Fibroblast of upper back skin (primary cell): Measurements from ENCODE around the gene SMCR8.
"Not testable (repeated sequence)": the region's sequence is repeated elsewhere in the genome, so short reads cannot be mapped to it uniquely, and the experiment has no call there.

ENCODE experiments used
- DNase-seq: peaks from one replicate; pipeline ENCODE4 v3.0.0-alpha.2; 2013

Gene SMCR8

GRCh38 chr17:18314731-18315561 lies at the start of gene SMCR8, which contains the start of gene TOP3A:
Gene SMCR8, plus strand, starts transcription at chr17:18315293. Its CDS starts 497 bp downstream, at chr17:18315790.
Gene TOP3A, minus strand, starts transcription at chr17:18314994. Its CDS starts 216 bp downstream, at chr17:18314778.
- DNase-seq: peak; percentile 99

GRCh38 chr17:18267366-18267765 lies 47.7 kb upstream of the SMCR8 start:
- DNase-seq: no peak

- peak; percentile 68 for DNase-seq
Measured at GRCh38 chr17:18267927-18268711, 47.0 kb upstream of the SMCR8 start.

- no peak for DNase-seq
Measured at GRCh38 chr17:18270046-18270931, 44.8 kb upstream of the SMCR8 start.

GRCh38 chr17:18277076-18277475 lies 38.0 kb upstream of the SMCR8 start:
- no peak for DNase-seq

GRCh38 chr17:18278867-18279266 lies 36.2 kb upstream of the SMCR8 start:
- DNase-seq: no peak

GRCh38 chr17:18280249-18280648 lies 34.8 kb upstream of the SMCR8 start:
- DNase-seq: no peak

- no peak for DNase-seq
Measured at GRCh38 chr17:18280766-18281371, 34.2 kb upstream of the SMCR8 start.

- DNase-seq: no peak
Measured at GRCh38 chr17:18281788-18282187, 33.3 kb upstream of the SMCR8 start.

GRCh38 chr17:18285296-18285695 lies 29.8 kb upstream of the SMCR8 start:
- no peak for DNase-seq

- no peak for DNase-seq
Measured at GRCh38 chr17:18291718-18292540, 23.2 kb upstream of the SMCR8 start.

GRCh38 chr17:18298061-18298460 lies 17.0 kb upstream of the SMCR8 start:
- not testable (repeated sequence) for DNase-seq

- DNase-seq: no peak
Measured at GRCh38 chr17:18300725-18301480, 14.2 kb upstream of the SMCR8 start.

- not testable (repeated sequence) for DNase-seq
Measured at GRCh38 chr17:18303206-18303605, 11.9 kb upstream of the SMCR8 start.

GRCh38 chr17:18309202-18309601 lies 5.9 kb upstream of the SMCR8 start:
- DNase-seq: no peak

GRCh38 chr17:18314059-18314730 lies 898 bp upstream of the SMCR8 start:
- DNase-seq: no peak

- no peak for DNase-seq
Measured at GRCh38 chr17:18315562-18315922, 449 bp downstream of the SMCR8 start.

- no peak for DNase-seq
Measured at GRCh38 chr17:18315961-18316360, 868 bp downstream of the SMCR8 start.

GRCh38 chr17:18318117-18318516 lies 3.0 kb downstream of the SMCR8 start:
- DNase-seq: no peak

- DNase-seq: no peak
Measured at GRCh38 chr17:18318771-18319450, 3.8 kb downstream of the SMCR8 start.
